Fibroblast of the aortic adventitia (primary cell): ENCODE measurements around the gene MTOR. TPM values are rescaled to one million over a fixed set of nuclear protein-coding genes. Genes with fewer than 3 reads are reported as not detected.
A peak's percentile ranks its signal among the peaks of the same experiment; 100 is the strongest.

Experiments
- DNase-seq: peaks from one replicate; pipeline ENCODE4 v3.0.0-alpha.2; 2010; ENCODE audit warnings: low read depth
- H3K4me3 ChIP-seq: 2 replicates; pipeline ENCODE4 v1.5.1; 2011; ENCODE audit warnings: low read depth, mild to moderate bottlenecking, control low read depth, low read length, moderate library complexity
- CTCF ChIP-seq: IDR thresholded peaks from 2 replicates; pipeline ENCODE4 v1.5.1; 2011; ENCODE audit warnings: mild to moderate bottlenecking, low read length, control low read depth, inconsistent platforms; ENCODE audit not compliant: insufficient read depth
- total RNA-seq: library from RNA; depleted of rRNA; stranded (reverse); fragments of >200 nt; gene quantifications from 2 replicates; pipeline ENCODE4 v1.2.3, GENCODE V29; 2012; ENCODE audit warnings: low replicate concordance

MTOR gene
- total RNA-seq, 1 donor, result 36.3 TPM

- no peak for DNase-seq
- no peak for TF ChIP-seq CTCF
- no peak overlapping the region for H3K4me3 ChIP-seq
Observed at GRCh38 chr1:11216074-11216473, 46.3 kb downstream of the MTOR start.

- DNase-seq, result no peak
- no peak for TF ChIP-seq CTCF
- no peak overlapping the region for H3K4me3 ChIP-seq
Observed at GRCh38 chr1:11215381-11216005, 46.9 kb downstream of the MTOR start.

GRCh38 chr1:11214698-11215380 is 47.5 kb downstream of the MTOR start:
- no peak for TF ChIP-seq CTCF
- H3K4me3 ChIP-seq, result no peak overlapping the region
- no peak for DNase-seq

GRCh38 chr1:11211925-11212587 is 50.3 kb downstream of the MTOR start:
- no peak for TF ChIP-seq CTCF
- no peak for DNase-seq
- H3K4me3 ChIP-seq, result no peak overlapping the region

- H3K4me3 ChIP-seq, result no peak overlapping the region
- DNase-seq, result no peak
- TF ChIP-seq CTCF, result no peak
Observed at GRCh38 chr1:11211461-11211860, 50.9 kb downstream of the MTOR start.

- DNase-seq, result peak; percentile 43
- no peak for TF ChIP-seq CTCF
- H3K4me3 ChIP-seq, result no peak overlapping the region
Observed at GRCh38 chr1:11207898-11208611, 54.3 kb downstream of the MTOR start.
